Measurements from ENCODE around the gene GNG4. TPM values are rescaled to one million over a fixed set of nuclear protein-coding genes. Genes with fewer than 3 reads are reported as not detected.

The GNG4 gene
- total and polyA plus RNA-seq, 2 donors (not counting 1 experiment from before 2014, with no cell fraction given), result 0.52 TPM; not detected in 1

DNA sequence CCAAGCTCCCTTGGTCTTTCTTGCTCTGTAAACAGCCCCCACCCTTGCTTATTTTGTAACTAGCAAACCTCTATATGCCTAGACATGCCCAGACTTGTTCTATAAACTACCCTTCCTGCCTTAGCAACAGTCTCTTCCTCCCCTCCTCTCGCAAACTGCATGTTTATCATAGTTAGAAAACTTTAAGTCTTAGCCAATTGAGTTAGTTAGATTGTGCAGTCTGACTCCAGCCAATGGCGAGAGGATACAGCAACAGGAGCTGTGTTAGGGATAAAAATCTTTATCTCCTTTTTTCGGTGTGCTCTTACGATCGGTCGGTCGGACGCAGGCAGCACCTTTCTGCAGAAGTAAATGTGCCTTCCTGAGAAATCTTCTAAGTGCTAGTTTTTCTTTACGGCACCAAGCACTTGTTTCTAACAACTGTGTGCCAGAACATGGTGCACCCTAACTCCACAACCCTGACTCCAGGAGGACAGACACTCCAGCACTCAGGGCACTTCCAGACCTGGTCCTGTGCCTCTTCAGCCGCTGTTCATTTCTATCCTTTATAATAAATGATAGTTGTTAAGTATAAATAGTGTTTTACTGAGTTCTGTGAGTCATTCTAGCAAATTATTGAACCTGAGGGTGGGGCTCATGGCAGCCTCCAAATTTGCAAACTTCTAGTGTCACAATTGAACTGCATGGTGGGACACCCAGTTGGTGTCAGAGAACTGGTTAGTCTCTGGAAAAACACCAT is 25.7 kb upstream of the GNG4 start:
- Mint-ChIP-seq H3K4me3 (no peak overlapping the region), H3K27me3 (no peaks in the 10 kb centered on the region), H3K4me1 (no peaks in the 10 kb centered on the region), H3K9me3 (ENCODE audit: insufficient read depth) (peaks cover 30% of the 10 kb centered on the region), H3K27ac (no peak overlapping the region)
- Histone ChIP-seq H3K4me3 (ENCODE audit: control extremely low read depth in 1 of 5, extremely low read depth in 1 of 5, insufficient read depth in 1 of 5, low read depth in 2 of 5, low read length in 4 of 5) (no peak overlapping the region), H3K27ac (ENCODE audit: low read length in 2 of 2) (no peak overlapping the region), H4K20me1 (ENCODE audit: control insufficient read depth, insufficient read depth, low read length, poor library complexity, severe bottlenecking) (no peaks in the 10 kb centered on the region), H3K4me1 (ENCODE audit: control insufficient read depth in 2 of 2, insufficient read depth in 2 of 2, low read length in 2 of 2) (no peaks in the 10 kb centered on the region), H3K79me2 (ENCODE audit: control insufficient read depth, insufficient read depth, low read length) (no peaks in the 10 kb centered on the region), H3K36me3 (replicated peaks in 1 of 2; ENCODE audit: control extremely low read depth in 1 of 2, control insufficient read depth in 1 of 2, extremely low read depth in 1 of 2, insufficient read depth in 2 of 2, low read length in 1 of 2) (peaks cover 24 to 79% of the 10 kb centered on the region in 2 experiments), H3K27me3 (replicated peaks in 1 of 4; ENCODE audit: control extremely low read depth in 1 of 4, control insufficient read depth in 3 of 4, insufficient read depth in 4 of 4, low read length in 3 of 4) (no peaks in the 10 kb centered on the region), H3K9me3 (ENCODE audit: control extremely low read depth in 1 of 3, control insufficient read depth in 2 of 3, insufficient read depth in 1 of 3, low read length in 2 of 3) (peaks cover 13 to 29% (median 22%) of the 10 kb centered on the region in 3 donors), H2AFZ (ENCODE audit: insufficient read depth, low read depth, low read length, poor library complexity, severe bottlenecking) (no peak overlapping the region), H3K9ac (ENCODE audit: low read length) (no peak overlapping the region), H3K4me2 (replicated peaks; ENCODE audit: low read depth, low read length, poor library complexity, severe bottlenecking) (no peak overlapping the region)
- DNase-seq (no peak), ATAC-seq (ENCODE audit: low read depth) (no peak)
- ChIA-PET POLR2A (no interaction called here), CTCF (interaction anchor here (0.6 kb wide), 1 partner anchor 108 kb away, joined by 3 read pairs; no protein-coding TSS in a partner anchor)
- 100% methylated on average over 8 of the region's 10 CpGs for WGBS (ENCODE audit: insufficient coverage)
- intact Hi-C loops (cut with micrococcal nuclease), result no loop called here
- TF ChIP-seq, protein P1, sequence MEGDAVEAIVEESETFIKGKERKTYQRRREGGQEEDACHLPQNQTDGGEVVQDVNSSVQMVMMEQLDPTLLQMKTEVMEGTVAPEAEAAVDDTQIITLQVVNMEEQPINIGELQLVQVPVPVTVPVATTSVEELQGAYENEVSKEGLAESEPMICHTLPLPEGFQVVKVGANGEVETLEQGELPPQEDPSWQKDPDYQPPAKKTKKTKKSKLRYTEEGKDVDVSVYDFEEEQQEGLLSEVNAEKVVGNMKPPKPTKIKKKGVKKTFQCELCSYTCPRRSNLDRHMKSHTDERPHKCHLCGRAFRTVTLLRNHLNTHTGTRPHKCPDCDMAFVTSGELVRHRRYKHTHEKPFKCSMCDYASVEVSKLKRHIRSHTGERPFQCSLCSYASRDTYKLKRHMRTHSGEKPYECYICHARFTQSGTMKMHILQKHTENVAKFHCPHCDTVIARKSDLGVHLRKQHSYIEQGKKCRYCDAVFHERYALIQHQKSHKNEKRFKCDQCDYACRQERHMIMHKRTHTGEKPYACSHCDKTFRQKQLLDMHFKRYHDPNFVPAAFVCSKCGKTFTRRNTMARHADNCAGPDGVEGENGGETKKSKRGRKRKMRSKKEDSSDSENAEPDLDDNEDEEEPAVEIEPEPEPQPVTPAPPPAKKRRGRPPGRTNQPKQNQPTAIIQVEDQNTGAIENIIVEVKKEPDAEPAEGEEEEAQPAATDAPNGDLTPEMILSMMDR (IDR thresholded peaks at IDR 0.05), result no peak
- TF ChIP-seq EZH2 (IDR thresholded peaks at IDR 0.05; ENCODE audit: borderline replicate concordance, insufficient read depth, low read depth, low read length, poor library complexity, severe bottlenecking), result no peak

DNA sequence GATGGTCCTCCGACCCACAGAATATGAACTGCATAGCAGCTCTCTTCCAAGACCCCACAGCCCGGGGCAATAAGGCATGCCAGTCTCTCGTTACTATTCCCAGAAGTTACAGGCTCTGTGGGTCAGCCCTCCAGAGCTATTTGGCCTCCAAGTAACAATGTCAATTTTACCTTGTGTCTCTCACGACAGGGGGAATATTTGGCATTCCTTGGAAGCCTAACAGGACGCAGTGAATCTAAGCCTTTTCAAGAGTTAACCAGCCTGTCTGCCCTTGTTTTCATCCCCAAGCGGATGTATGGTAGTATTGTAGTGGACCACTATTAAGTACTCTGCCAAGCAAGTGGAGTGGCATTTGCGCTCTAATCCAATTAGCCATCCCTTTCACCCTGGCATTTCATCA is 24.4 kb upstream of the GNG4 start:
- Mint-ChIP-seq H3K4me1 (no peaks in the 10 kb centered on the region), H3K9me3 (ENCODE audit: insufficient read depth) (peaks cover 37% of the 10 kb centered on the region), H3K27ac (no peak overlapping the region), H3K4me3 (no peak overlapping the region), H3K27me3 (no peaks in the 10 kb centered on the region)
- Histone ChIP-seq H2AFZ (ENCODE audit: insufficient read depth, low read depth, low read length, poor library complexity, severe bottlenecking) (no peak overlapping the region), H4K20me1 (ENCODE audit: control insufficient read depth, insufficient read depth, low read length, poor library complexity, severe bottlenecking) (no peaks in the 10 kb centered on the region), H3K4me3 (ENCODE audit: control extremely low read depth in 1 of 5, extremely low read depth in 1 of 5, insufficient read depth in 1 of 5, low read depth in 2 of 5, low read length in 4 of 5) (no peak overlapping the region), H3K9ac (ENCODE audit: low read length) (no peak overlapping the region), H3K27ac (ENCODE audit: low read length in 2 of 2) (no peak overlapping the region), H3K4me2 (replicated peaks; ENCODE audit: low read depth, low read length, poor library complexity, severe bottlenecking) (no peak overlapping the region), H3K4me1 (ENCODE audit: control insufficient read depth in 2 of 2, insufficient read depth in 2 of 2, low read length in 2 of 2) (no peaks in the 10 kb centered on the region), H3K79me2 (ENCODE audit: control insufficient read depth, insufficient read depth, low read length) (no peaks in the 10 kb centered on the region), H3K36me3 (replicated peaks in 1 of 2; ENCODE audit: control extremely low read depth in 1 of 2, control insufficient read depth in 1 of 2, extremely low read depth in 1 of 2, insufficient read depth in 2 of 2, low read length in 1 of 2) (peaks cover 29 to 80% of the 10 kb centered on the region in 2 experiments), H3K9me3 (ENCODE audit: control extremely low read depth in 1 of 3, control insufficient read depth in 2 of 3, insufficient read depth in 1 of 3, low read length in 2 of 3) (peaks cover 14 to 38% (median 33%) of the 10 kb centered on the region in 3 donors), H3K27me3 (replicated peaks in 1 of 4; ENCODE audit: control extremely low read depth in 1 of 4, control insufficient read depth in 3 of 4, insufficient read depth in 4 of 4, low read length in 3 of 4) (no peaks in the 10 kb centered on the region)
- TF ChIP-seq EZH2 (IDR thresholded peaks at IDR 0.05; ENCODE audit: borderline replicate concordance, insufficient read depth, low read depth, low read length, poor library complexity, severe bottlenecking), result no peak
- TF ChIP-seq, protein P1 (IDR thresholded peaks at IDR 0.05), result no peak
- DNase-seq (no peak), ATAC-seq (ENCODE audit: low read depth) (no peak)
- intact Hi-C loops (cut with micrococcal nuclease), result no loop called here
- ChIA-PET CTCF (no interaction called here), POLR2A (no interaction called here)
- WGBS (ENCODE audit: insufficient coverage), result 72% methylated on average over 4 of the region's 7 CpGs

Measured in B cell (primary cell).